Thoracic aorta (tissue), 2 donors: ENCODE results near the gene GNG4. TPM values are rescaled to one million over a fixed set of nuclear protein-coding genes. Genes with fewer than 3 reads are reported as not detected.
"Not testable (repeated sequence)": the region's sequence is repeated elsewhere in the genome, so short reads cannot be mapped to it uniquely, and the experiment has no call there.

Source experiments
- ATAC-seq: fragments of 150-250 bp; one replicate; pipeline ENCODE4 v1.8.0; 2017; ENCODE audit warnings: low read depth; ENCODE audit not compliant: insufficient number of reproducible peaks, low FRiP score
- DNase-seq: peaks from one replicate; pipeline ENCODE4 v3.0.0-alpha.2; 2020; ENCODE audit warnings: low spot score
- H3K27ac ChIP-seq, 2 donors: fragments of 200-600 bp; sonication (generic); 1 replicate in 1 of 2; 2 replicates in 1 of 2; pipeline ENCODE4 v1.5.1; 2016; ENCODE audit warnings: mild to moderate bottlenecking in 2 of 2, moderate library complexity in 2 of 2
- H3K27me3 ChIP-seq: fragments of 200-600 bp; sonication (generic); replicated peaks from 2 replicates; pipeline ENCODE4 v1.6.0; 2016; ENCODE audit warnings: mild to moderate bottlenecking; ENCODE audit not compliant: insufficient read depth
- H3K36me3 ChIP-seq: fragments of 200-600 bp; sonication (generic); one replicate; pipeline ENCODE4 v1.5.1; 2016
- H3K4me1 ChIP-seq, 2 donors: fragments of 200-600 bp; sonication (generic); 1 replicate in 1 of 2; 2 replicates in 1 of 2; pipeline versions ENCODE4 v1.5.1 to v1.6.0; 2016; ENCODE audit warnings: low read depth in 2 of 2, mild to moderate bottlenecking in 1 of 2; ENCODE audit not compliant: control insufficient read depth in 1 of 2
- H3K4me3 ChIP-seq: fragments of 200-600 bp; sonication (generic); 2 replicates; pipeline ENCODE4 v1.5.1; 2016; ENCODE audit warnings: mild to moderate bottlenecking
- H3K9me3 ChIP-seq: fragments of 200-600 bp; sonication (generic); 2 replicates; pipeline ENCODE4 v1.5.1; 2016
- total RNA-seq, 2 donors: library from RNA; depleted of rRNA; stranded (reverse); fragments of >200 nt; gene quantifications; one replicate each; pipeline versions ENCODE4 v1.1.0 to v1.2.3, GENCODE V29; 2016
- TF ChIP-seq, protein P1 (sequence below): fragments of 200-600 bp; sonication (generic); IDR thresholded peaks from one replicate; pipeline ENCODE4 v1.5.1; 2019; ENCODE audit warnings: antibody characterized with exemption

Gene GNG4
- total RNA-seq, 2 donors from 2014 or later = 0.28 TPM; not detected in 1

- H3K4me3 ChIP-seq = no peak overlapping the region
- no peaks in the 10 kb centered on the region for H3K4me1 ChIP-seq
- no peaks in the 10 kb centered on the region for H3K9me3 ChIP-seq
- no peaks in the 10 kb centered on the region for H3K27me3 ChIP-seq
- TF ChIP-seq, protein P1, sequence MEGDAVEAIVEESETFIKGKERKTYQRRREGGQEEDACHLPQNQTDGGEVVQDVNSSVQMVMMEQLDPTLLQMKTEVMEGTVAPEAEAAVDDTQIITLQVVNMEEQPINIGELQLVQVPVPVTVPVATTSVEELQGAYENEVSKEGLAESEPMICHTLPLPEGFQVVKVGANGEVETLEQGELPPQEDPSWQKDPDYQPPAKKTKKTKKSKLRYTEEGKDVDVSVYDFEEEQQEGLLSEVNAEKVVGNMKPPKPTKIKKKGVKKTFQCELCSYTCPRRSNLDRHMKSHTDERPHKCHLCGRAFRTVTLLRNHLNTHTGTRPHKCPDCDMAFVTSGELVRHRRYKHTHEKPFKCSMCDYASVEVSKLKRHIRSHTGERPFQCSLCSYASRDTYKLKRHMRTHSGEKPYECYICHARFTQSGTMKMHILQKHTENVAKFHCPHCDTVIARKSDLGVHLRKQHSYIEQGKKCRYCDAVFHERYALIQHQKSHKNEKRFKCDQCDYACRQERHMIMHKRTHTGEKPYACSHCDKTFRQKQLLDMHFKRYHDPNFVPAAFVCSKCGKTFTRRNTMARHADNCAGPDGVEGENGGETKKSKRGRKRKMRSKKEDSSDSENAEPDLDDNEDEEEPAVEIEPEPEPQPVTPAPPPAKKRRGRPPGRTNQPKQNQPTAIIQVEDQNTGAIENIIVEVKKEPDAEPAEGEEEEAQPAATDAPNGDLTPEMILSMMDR = no peak
- DNase-seq (no peak), ATAC-seq (no peak)
- H3K36me3 ChIP-seq = no peaks in the 10 kb centered on the region
- H3K27ac ChIP-seq = no peak overlapping the region
These were observed 100.0 kb downstream of the GNG4 start for GRCh38 chr1:235549351-235550139.

GRCh38 chr1:235546369-235547155 lies 103.0 kb downstream of the GNG4 start:
- DNase-seq, H3K27me3 ChIP-seq, H3K4me1 ChIP-seq, H3K27ac ChIP-seq, ATAC-seq, H3K36me3 ChIP-seq, H3K9me3 ChIP-seq, H3K4me3 ChIP-seq: not testable (repeated sequence)

DNA sequence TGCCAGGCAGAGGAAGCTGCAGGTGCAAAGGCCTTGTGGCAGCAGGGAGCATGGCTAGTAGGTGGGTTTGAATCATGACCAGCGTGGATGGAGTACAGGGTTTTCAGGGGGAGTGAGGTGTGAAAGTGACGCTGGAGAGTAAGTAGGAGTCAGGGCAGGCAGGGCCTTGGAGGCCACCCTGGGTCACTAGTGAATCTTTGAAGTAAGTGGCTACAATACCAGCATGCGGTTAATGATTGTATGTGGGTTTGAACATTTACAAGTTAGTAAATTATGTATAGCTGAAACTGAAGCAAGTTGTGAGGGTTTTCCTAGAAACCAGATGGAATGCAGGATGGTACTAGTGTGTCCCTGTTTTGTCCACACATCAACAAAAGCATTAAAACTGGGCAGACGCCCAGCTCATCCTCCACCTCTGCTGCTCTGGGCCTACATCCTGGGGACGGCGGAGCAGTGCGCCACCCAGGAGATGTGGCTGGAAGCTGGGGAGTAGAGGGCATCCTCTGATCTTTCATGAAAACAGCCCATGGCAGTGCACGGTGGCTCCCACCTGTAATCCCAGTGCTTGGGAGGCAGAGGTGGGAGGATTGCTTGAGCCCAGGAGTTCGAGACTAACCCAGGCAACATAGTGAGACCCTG lies 104.2 kb downstream of the GNG4 start:
- no peak overlapping the region for H3K27ac ChIP-seq
- no peak overlapping the region for H3K4me3 ChIP-seq
- no peak for ATAC-seq
- TF ChIP-seq, protein P1 = no peak
- no peaks in the 10 kb centered on the region for H3K4me1 ChIP-seq
- H3K27me3 ChIP-seq = no peaks in the 10 kb centered on the region
- no peaks in the 10 kb centered on the region for H3K36me3 ChIP-seq
- no peak for DNase-seq
- no peaks in the 10 kb centered on the region for H3K9me3 ChIP-seq

DNA sequence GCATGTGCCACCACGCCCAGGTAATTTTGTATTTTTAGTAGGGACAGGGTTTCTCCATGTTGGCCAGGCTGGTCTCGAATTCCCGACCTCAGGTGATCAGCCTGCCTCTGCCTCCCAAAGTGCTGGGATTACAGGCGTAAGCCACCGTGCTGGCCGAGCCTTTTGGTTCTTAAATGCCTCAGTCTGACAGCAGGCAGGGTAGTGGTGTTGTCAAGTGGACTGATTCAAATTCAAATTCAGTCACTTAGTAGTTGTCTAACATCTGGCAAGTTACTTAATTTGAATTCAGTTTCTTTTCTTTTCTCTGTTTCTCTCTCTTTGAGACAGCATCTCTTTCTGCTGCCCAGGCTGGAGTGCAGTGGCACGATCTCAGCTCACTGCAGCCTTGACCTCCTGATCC lies 106.7 kb downstream of the GNG4 start:
- DNase-seq, H3K4me1 ChIP-seq, H3K36me3 ChIP-seq, H3K27ac ChIP-seq, H3K27me3 ChIP-seq, H3K9me3 ChIP-seq, H3K4me3 ChIP-seq, ATAC-seq: not testable (repeated sequence)

- ATAC-seq (no peak), DNase-seq (no peak)
- TF ChIP-seq, protein P1 = no peak
- Histone ChIP-seq H3K9me3 (no peaks in the 10 kb centered on the region), H3K36me3 (no peaks in the 10 kb centered on the region), H3K4me1 (no peaks in the 10 kb centered on the region), H3K27me3 (no peaks in the 10 kb centered on the region), H3K4me3 (no peak overlapping the region), H3K27ac (no peak overlapping the region)
These were observed 116.0 kb downstream of the GNG4 start for GRCh38 chr1:235533476-235534168.
